Sciatic nerve (tissue), 2 donors: Measurements from ENCODE around the gene INSYN1. TPM values are rescaled to one million over a fixed set of nuclear protein-coding genes. Genes with fewer than 3 reads are reported as not detected.
"Not testable (repeated sequence)": the region's sequence is repeated elsewhere in the genome, so short reads cannot be mapped to it uniquely, and the experiment has no call there.

Experiments
- ATAC-seq: fragments of 200-7000 bp; cut with Tn5 transposase; one replicate; pipeline ENCODE4 v1.9.1; 2020; ENCODE audit warnings: mild to moderate bottlenecking, moderate library complexity
- DNase-seq: peaks from one replicate; pipeline ENCODE4 v3.0.0-alpha.2; 2020; ENCODE audit warnings: low spot score
- intact Hi-C: fragments of 100-400 bp; cut with DNase I; formaldehyde crosslinking; loops from one replicate; pipeline ENCODE4 v1.14.2; 2022
- total RNA-seq: library from RNA; stranded (reverse); fragmentation: NEBNext Ultra II Directional; extraction: Animal tissue kit (Norgen Biotek cat#: 25700); gene quantifications from one replicate; pipeline ENCODE4 v1.2.1, GENCODE V29; 2021
- donor health status: DM: no; HTN: no; CAD: no.
- donor health status: DM: no; HTN: no; CAD: no.

Gene INSYN1, protein sequence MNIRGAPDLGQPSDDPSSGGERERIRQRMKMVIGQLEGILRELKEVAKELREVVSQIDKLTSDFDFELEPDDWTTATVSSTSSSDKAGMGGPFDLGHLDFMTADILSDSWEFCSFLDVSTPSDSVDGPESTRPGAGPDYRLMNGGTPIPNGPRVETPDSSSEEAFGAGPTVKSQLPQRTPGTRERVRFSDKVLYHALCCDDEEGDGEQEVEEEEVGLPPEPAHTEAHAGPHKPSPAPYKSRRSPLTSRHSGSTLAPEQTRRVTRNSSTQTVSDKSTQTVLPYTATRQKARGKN
- total RNA-seq: 7.8 TPM

DNA sequence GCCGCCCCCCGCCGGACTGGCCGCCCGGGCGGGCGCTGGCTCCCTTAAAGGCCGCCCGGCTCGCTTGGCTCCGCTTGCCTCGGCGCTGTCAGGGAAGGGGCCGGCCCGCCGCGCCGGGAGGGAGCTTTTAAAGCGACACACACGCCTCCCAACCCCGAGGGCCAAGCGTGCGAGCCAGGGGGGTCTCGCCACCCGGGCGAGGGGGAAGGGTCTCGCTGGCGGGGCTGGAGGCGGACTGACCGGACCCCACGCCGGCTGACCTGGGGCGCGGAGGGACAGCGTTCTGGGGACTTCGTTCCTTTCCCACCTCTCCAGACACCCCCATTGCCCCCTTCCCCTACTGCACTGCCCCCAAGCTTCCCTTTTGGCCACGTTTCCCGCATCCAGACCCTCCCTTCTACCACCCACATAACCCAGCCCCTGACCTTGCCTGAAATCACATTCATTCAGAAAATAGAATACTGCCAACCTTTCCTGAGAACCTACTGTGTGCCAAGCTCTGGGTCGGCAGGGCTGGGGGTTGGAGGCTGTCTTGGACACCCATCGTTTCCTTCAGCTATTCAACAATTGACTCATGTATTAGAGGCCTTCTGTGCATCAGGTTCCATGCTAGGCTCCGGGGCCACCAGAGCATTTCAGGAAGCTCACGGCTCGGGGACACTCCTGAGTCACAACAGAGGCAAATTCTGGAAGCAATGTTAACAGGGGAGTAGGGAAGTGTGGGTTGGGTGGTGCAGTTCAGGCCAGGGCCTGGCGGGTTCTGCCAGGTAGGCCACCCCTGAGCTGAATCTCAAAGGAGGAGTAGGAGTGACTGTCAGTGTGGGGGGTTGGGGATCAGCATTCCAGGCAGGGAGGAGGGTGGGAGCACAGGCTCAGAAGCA is at the start of gene INSYN1:
INSYN1 (minus strand) TSS at position 102 of the 881 bp plus-strand sequence. CDS start 2,221 bp downstream, outside the sequence.
- DNase-seq (no peak), ATAC-seq (peak; percentile 62)
- intact Hi-C loops: no loop called here

DNA sequence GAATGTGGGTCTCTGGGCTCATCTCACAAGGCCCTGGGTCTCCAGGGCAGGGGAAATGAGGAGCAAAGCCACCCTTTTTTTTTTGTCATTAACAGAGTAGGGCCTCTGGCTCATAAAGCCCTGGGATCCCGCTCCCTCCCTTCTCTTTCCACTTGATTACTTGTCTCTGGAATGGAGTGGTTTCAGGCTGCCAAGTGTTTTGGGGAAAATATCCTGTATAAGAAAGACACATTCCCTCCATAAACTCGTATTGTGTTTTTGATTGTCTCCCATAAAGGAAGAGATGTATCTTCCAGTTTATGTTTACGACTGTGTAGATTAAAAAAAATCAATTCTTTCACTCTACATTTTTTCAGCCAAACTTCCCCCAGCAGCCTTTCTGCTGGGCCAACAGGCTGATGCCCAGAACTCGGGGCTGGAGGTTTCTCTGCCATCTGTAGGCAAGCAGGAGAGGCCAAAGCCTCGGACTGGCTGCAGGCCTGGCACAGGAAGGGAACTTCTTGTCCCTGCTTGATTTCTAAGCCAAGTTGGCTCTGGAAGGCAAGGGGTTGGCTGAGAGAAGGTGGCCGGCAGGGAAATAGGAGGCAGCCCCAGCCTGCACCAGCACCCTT is 49.4 kb upstream of the INSYN1 start:
- no peak for DNase-seq
- no peak for ATAC-seq
- intact Hi-C loops: no loop called here

DNA sequence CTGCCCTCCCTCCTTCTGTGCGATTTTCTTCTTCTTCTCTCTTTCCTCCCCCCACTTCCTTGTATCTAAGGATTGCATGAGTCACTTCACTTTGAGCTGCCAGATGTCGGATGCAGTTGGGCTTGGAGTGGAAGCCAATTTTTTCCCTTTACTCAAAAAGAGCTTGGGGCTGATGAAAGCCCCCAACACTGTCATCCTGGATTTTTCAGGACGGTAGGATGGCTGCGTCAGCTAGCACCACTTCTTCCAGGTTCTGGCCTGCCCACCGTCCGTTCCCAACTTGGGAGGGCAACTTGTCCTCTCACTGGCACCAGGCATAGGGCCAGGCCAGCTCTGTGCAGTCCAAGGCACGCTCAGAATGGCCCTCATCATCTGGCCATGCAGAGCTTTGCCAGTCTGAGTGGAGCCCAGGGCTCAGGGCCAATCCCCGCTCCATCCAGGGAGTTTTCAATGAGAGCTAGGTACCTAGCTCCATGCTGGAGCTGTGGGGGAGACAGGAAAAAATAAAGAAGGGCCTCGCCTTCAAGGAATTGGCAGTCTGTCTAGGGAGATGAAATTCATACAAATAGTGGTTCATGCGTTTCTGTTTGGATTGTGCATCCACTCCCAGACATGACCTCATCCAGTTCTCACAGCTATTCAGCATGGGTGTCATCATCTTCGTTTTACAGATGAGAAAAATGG is 47.7 kb upstream of the INSYN1 start:
- DNase-seq: no peak
- intact Hi-C loops: no loop called here
- peak; percentile 48 for ATAC-seq

DNA sequence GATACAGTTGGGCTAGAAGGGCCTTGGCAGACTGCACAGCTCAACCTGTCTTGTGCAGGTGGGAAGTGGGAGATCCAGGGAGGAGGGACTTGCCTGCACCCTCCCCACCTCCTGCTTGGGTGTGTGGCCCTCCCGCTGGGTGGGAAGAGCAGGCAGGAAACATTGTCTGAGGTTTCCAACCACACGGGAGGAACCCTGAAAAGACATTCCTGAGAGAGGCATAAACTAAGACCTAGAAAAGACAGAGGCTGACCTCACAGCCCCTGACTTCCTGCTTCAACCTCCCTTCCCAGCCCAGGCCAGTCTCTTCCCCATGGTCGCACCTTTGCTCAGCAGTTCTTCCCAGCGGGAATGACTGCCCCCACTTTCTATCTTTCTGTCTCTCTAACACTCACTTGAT is 46.3 kb upstream of the INSYN1 start:
- intact Hi-C loops: no loop called here
- ATAC-seq: no peak
- DNase-seq: no peak

DNA sequence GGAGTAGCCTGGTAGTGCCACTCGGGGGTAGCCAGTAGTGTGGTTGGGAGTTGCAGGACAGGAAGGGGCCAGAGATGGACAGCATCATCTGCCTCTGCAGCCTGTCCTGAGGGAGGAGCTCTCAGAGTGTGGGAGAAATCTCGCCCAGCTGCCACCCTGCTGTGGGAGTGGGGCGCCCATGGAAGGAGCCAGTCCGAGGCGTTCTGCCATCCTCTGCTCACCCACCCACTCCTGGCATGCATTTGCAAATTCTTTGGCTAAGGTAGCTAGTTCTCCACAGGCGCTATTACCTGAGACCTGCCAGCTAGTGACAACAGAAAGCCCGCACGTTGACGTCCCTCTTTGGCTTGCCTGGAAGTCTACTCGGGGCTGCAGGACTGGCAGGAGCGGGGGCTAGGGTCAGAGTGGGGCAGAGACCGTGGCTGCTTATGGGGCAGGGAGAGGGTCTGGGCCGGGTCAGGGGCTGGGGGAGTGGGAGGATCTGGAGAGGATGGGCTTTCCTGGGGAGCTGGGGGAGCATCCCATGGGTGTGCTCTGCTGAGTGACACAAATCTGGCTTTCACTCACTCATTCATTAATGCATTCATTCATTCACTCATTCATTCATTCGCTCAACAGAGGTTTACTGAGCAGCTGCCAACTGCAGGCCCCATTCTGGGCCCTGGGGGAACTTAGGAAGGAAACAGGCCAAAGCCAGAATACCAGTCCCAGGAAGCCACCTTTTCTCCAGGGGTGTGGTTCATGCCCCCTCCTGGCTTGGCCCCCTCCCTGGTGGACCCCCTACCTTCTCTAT is 44.4 kb upstream of the INSYN1 start:
- intact Hi-C loops: no loop called here
- no peak for DNase-seq
- ATAC-seq: no peak

DNA sequence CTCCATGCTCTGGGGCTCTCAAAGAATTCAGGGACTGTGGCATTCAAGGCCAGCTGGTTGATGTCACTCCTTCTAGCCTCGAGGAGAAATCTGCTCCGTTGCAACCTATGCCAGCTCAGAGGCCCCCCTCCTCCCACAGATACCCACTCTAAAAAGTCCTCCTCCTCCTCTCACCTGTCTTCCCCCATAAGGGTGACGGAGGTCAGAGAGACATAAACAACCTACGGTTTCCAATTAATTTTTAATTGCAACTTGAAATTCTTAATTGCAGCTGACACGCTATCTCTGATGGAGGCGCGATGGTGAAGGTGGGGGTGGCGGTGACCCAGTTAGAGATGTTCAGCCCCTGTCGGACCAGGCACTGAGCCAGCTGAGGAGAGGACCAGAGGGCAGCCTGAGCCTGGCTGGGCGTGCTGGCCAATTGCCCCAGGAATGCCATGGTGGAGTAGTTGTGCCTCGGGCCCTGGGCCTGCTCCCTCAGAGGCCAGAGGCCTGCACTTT is 43.2 kb upstream of the INSYN1 start:
- intact Hi-C loops: no loop called here
- DNase-seq (no peak), ATAC-seq (no peak)

DNA sequence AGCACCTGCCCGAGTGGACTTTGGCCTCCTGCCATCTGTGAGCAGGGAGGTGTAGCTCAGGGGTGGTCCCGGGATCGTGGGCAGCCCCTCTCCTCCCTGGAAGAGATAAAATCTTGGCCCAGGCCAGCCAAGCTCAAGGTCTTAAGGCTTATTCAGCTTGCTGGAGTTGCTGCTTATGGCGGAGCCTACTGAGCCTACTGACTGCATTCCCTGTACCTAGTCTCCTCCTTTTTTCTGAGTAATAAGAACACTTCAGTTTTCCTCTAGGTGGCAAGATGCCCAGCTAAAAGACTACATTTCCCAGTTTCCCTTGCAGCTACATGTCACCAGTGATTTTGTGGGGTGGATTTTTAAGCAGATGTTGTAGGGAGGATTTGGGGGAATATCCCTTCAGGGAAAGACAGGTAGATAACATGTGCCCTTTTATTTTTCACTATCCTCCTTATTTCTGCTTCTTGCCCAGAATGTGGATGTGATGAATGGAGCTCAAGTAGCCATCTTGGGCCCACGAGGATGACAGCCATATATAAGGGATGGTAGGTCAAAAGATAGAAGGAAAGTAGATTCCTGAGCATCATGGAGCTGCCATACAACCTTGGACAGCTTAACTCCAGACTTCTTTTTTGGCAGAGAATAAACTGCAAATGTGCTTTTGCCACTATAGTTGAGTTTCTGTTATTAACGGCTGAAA is 41.4 kb upstream of the INSYN1 start:
- intact Hi-C loops: no loop called here

DNA sequence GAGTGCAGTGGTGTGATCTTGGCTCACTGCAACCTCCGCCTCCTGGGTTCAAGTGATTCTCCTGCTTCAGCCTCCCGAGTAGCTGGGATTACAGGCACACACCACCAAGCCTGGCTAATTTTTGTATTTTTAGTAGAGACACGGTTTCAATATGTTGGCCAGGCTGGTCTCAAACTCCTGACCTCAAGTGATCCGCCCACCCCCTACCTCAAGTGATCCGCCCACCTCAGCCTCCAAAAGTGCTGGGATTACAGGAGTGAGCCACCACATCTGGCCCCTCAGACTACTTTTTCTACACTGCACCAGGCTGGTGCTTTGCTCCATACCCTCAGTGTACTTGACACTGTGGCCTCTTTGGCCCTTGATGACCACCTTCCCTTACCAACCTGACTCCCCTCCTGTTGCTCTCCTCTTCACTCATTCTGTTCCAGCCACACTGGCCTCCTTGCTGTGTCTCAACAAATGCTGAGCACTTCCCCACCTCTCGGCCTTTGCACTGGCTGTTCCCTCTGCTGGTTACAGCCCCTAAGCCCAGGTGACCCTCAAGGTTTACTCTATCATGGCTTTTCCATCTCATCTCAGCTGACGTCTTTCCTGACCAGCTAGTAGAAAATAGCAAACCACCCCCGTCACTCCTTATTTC is 39.9 kb upstream of the INSYN1 start:
- DNase-seq, intact Hi-C loops, ATAC-seq: not testable (repeated sequence)

More for the DNA sequence above, 41.4 kb upstream of the INSYN1 start:
- ATAC-seq: no peak
- DNase-seq: no peak

DNA sequence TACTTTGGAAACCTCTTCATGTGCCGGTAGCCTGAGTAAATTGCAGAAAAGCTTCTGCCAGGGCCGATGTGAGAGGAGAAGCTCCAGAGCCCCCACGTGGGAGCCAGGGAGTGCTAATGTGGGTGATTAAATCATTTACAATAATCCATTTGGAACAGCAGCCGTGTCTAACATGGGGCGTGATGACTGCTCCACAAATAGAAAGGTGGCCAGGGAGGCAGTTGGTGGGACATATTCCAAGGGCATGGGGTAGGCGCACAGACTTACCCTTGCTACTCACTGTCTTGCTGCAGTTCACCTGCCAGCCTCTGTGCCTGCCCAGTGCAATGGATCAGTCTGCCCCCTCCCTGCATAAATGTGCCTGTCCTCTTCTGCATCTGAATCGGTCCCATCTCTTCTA is 39.3 kb upstream of the INSYN1 start:
- DNase-seq: no peak
- ATAC-seq: no peak
- intact Hi-C loops: no loop called here

DNA sequence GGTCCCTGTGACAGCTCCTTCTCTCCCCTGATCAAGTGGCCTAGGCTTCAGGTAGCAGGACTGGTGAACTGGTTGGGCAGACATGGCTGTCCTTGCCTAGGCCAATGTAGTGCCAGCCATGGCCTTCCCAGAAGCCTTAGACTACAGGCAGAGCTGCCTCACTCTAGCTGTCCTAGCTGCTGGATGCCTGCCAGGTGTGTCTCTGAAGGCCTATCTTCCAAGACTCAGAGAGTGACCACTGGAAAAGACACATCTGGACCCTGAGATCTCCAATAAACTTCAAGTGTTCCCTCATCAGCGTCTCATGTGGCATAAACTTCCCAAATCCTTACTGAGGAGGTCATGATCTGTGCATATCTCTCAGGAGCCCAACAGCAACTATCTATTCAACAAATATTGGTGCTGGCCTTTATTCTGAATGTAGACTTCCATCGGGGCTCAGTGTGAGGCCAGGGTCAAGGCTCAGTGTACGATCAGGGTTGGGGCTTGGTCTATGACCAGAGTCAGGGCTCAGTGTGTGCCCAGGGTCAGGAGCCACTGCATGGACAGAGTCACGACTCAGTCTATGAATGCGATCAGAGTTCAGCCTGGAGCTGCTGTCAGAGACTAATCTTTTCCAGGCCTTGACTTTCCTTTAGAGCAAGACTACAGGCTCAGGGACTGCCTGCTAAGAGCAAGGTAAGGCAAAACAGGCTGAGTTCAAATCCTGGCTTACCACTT is 36.5 kb upstream of the INSYN1 start:
- intact Hi-C loops: no loop called here
- no peak for ATAC-seq
- no peak for DNase-seq

DNA sequence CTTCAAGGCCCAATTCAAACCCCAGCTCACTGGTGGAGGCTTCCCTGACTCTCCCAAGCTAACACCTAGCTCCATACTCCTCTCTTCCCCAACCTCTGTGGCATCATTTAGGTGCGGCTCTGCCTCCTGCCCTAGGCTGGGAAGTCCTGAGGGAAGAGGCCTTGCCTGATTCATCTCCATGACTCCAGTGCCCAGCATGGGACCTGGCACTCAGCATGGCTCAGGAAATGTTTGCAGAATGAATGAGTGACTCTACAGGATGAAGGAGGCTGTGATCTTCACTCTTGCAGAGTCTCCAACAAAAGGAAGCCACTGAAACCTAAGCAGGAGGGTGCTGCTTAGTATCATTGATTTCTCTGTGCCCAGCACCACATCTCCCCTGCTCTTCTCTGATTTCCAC is 34.5 kb upstream of the INSYN1 start:
- intact Hi-C loops: no loop called here
- ATAC-seq (no peak), DNase-seq (no peak)

DNA sequence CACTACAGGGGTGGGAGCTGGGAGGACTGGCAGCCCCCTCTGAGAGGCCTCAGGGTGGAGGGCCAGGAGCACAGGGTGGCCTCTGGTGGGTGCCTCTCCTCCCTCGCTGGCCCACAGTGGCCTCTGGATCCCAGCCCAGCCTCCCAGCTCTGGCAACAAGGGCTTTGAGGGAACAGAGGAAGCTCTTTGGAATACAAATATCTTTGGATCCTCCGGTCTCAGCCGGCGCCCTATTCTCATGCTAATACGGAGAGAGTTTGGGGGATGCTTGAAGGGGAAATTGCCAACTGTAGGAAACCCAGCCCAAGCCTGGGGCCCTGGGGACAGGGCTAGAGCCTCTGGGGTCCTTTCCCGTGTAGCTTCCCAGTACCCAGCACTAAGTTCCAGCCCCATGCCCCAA is 33.4 kb upstream of the INSYN1 start:
- DNase-seq: no peak
- intact Hi-C loops: no loop called here
- no peak for ATAC-seq

DNA sequence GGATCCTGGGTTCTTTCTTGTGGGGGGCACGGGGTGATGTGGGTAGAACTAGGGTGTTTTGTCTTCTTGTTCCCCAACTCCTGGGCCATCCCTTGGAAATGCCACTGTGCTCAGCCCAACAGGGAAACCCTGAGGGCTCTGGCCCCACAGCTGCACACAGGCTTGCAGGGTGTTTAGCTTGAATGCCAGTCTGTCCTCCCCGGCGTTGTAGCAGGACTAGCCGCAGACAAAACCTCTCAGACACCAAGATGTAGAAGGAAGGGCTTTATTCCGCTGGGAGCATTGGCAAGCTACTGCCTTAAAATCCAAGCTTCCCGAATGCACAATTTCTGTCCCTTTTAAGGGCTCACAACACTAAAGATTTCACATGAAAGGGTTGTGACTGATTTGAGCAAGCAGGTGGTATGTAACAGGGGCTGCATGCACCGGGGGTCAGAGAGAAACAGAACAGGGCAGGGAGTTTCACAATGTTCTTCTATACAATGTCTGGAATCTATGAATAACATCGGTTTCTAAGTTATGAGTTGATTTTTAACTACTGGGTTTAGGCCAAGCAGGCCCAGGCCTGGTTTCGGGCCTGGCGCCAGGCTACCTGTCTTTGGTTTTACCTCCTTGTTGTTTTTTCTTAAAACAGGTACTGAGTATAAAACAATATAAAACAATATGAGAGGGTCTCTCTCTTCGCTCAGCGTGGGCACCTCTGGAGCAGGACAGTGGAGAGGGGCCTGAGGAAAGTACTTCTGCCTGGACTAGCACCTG is 32.3 kb upstream of the INSYN1 start:
- intact Hi-C loops, ATAC-seq, DNase-seq: not testable (repeated sequence)

DNA sequence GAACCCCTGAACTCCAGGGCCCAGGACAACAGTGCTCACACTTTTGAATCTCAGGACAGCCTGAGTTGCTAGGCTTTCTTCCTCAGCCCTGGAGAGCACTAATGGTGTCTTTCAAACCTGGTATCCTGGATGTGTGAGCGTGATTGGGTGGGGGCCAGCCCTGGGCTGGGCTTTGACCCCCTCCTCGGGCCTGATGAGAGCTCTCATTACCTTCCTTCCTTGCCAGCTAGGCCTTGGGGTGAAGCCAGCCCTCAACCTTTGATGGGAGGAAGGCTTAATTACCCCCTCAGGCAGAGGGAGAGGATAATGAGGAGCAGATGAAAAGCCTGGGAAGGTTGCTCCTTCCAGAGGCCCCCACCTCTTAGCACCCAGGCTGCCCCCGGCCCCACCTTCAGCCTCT is 31.1 kb upstream of the INSYN1 start:
- DNase-seq: no peak
- intact Hi-C loops: no loop called here

DNA sequence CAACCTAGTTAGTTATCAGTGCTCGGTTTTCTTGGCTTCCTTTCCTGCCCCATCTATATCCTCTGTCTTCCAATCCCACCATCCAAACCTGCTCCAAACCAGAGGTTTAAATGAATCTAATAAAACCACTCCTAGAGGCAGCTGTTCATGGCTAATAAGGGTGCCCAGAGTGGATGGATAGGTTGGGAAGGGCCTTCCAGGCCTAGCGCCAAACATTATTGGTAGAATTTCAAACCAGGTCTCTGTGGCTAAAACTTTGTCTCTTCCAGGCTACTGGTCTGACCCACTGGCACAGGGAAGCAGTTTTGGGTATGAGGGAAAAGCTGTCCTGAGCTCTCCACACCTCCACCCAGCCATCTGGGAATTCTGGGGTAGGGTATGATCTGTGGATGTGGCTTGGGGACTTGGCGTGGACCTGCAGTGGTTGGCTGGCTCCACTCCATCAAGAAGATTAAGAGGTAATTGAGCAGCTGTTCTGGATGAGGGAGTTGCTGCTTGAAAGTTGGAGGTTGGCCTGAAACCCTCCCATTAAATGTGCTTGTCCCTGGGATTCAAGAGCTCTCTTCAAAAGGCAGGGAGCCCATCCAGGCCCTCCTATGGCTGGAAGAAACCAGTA is 29.3 kb upstream of the INSYN1 start:
- ATAC-seq (no peak), DNase-seq (no peak)
- intact Hi-C loops: no loop called here

More for the DNA sequence above, 31.1 kb upstream of the INSYN1 start:
- ATAC-seq: no peak
